Lung microvascular endothelial cell (primary cell): Measurements from ENCODE around the gene FBXW7. TPM values are rescaled to one million over a fixed set of nuclear protein-coding genes. Genes with fewer than 3 reads are reported as not detected.

Source experiments
- DNase-seq, 2 donors: peaks; one replicate each; pipeline versions ENCODE4 v3.0.0 to v3.0.0-alpha.2; 2010; ENCODE audit warnings: low read depth in 2 of 2
- total RNA-seq: library from RNA; depleted of rRNA; stranded (reverse); fragments of >200 nt; gene quantifications from 2 replicates; pipeline ENCODE4 v1.2.1, GENCODE V29; 2014

FBXW7 gene
- total RNA-seq, 1 donor from 2014 or later, result 51.2 TPM

- DNase-seq, result no peak
Measured at GRCh38 chr4:152510349-152511147, 25.3 kb downstream of the FBXW7 start.

- no peak for DNase-seq
Measured at GRCh38 chr4:152509595-152510225, 26.2 kb downstream of the FBXW7 start.

- DNase-seq, result no peak
Measured at GRCh38 chr4:152508818-152509217, 27.1 kb downstream of the FBXW7 start.

GRCh38 chr4:152508386-152508785 is 27.5 kb downstream of the FBXW7 start:
- no peak for DNase-seq

- no peak for DNase-seq
Measured at GRCh38 chr4:152503653-152504290, 32.1 kb downstream of the FBXW7 start.

GRCh38 chr4:152501846-152502536 is 33.9 kb downstream of the FBXW7 start:
- DNase-seq, result peak in 1 of 2 donors; percentile 24

GRCh38 chr4:152500800-152501434 is 35.0 kb downstream of the FBXW7 start:
- peak; percentile 86 to 93 for DNase-seq

GRCh38 chr4:152500275-152500674 is 35.6 kb downstream of the FBXW7 start:
- DNase-seq, result no peak

GRCh38 chr4:152499344-152499743 is 36.5 kb downstream of the FBXW7 start:
- DNase-seq, result no peak

GRCh38 chr4:152494020-152494419 is 41.9 kb downstream of the FBXW7 start:
- no peak for DNase-seq

- DNase-seq, result no peak
Measured at GRCh38 chr4:152488246-152488645, 47.6 kb downstream of the FBXW7 start.

- DNase-seq, result no peak
Measured at GRCh38 chr4:152486429-152487389, 49.2 kb downstream of the FBXW7 start.

GRCh38 chr4:152485726-152486276 is 50.1 kb downstream of the FBXW7 start:
- DNase-seq, result peak in 1 of 2 donors; percentile 82

GRCh38 chr4:152482211-152482610 is 53.7 kb downstream of the FBXW7 start:
- DNase-seq, result no peak

- DNase-seq, result no peak
Measured at GRCh38 chr4:152480901-152481300, 55.0 kb downstream of the FBXW7 start.

GRCh38 chr4:152480326-152480725 is 55.6 kb downstream of the FBXW7 start:
- no peak for DNase-seq

- peak in 1 of 2 donors; percentile 91 for DNase-seq
Measured at GRCh38 chr4:152479428-152480026, 56.4 kb downstream of the FBXW7 start.

GRCh38 chr4:152478461-152479237 is 57.2 kb downstream of the FBXW7 start:
- no peak for DNase-seq

GRCh38 chr4:152476796-152477195 is 59.1 kb downstream of the FBXW7 start:
- DNase-seq, result no peak
